Activated naive CD4-positive, alpha-beta T cell treated with Interleukin-2 at 50 U/mL for 16 hours (primary cell): ENCODE results near the gene TCF7.

ENCODE experiments used
- DNase-seq: peaks from one replicate; pipeline ENCODE4 v3.0.0-alpha.2; 2020

TCF7 gene

GRCh38 chr5:134184155-134185135, 70.0 kb downstream of the TCF7 start:
- DNase-seq = peak; percentile 77

GRCh38 chr5:134188092-134188491, 73.6 kb downstream of the TCF7 start:
- DNase-seq = no peak

- no peak for DNase-seq
Measured at GRCh38 chr5:134189031-134189430, 74.5 kb downstream of the TCF7 start.

- no peak for DNase-seq
Measured at GRCh38 chr5:134195666-134196065, 81.2 kb downstream of the TCF7 start.
